SK-N-SH (cell line): ENCODE results near the gene TMEM245. TPM values are rescaled to one million over a fixed set of nuclear protein-coding genes. Genes with fewer than 3 reads are reported as not detected.

Experiments used
- CTCF ChIA-PET: fragments of 300-600, 350-600 bp; formaldehyde crosslinking; extraction: SDS; loops from one replicate; lab custom pipeline; 2021; lab: Yijun Ruan, JAX
- POLR2A ChIA-PET: fragments of 350-600 bp; sonication (Branson Sonifier 250); formaldehyde crosslinking; extraction: SDS; loops from one replicate; lab custom pipeline; 2020; ENCODE audit warnings: antibody characterized with exemption, inconsistent platforms; lab: Yijun Ruan, JAX
- DNase-seq: peaks from one replicate; pipeline ENCODE4 v3.0.0; 2012
- H2AFZ ChIP-seq: fragments of 200-600 bp; sonication (generic); 2 replicates; pipeline ENCODE4 v1.8.1; 2016; ENCODE audit warnings: antibody characterized with exemption, mild to moderate bottlenecking, low read depth
- H3F3A ChIP-seq: fragments of 200-600 bp; sonication (generic); replicated peaks from 2 replicates; pipeline ENCODE3; 2016; ENCODE audit warnings: antibody characterized with exemption, mild to moderate bottlenecking; ENCODE audit not compliant: insufficient read depth
- H3K27ac ChIP-seq, 2 experiments: fragments of 200-500 bp in 1 of 2; fragments of 200-600 bp in 1 of 2; sonication (Bioruptor generic) in 1 of 2; sonication (generic), shearing (Covaris generic) in 1 of 2; 2 replicates each; pipeline versions ENCODE4 v1.5.1 to v1.6.1; 2014 to 2016; ENCODE audit warnings: low read depth in 2 of 2, inconsistent platforms in 1 of 2, low read length in 1 of 2, mild to moderate bottlenecking in 1 of 2, mixed read lengths in 1 of 2
- H3K27me3 ChIP-seq: fragments of 200-600 bp; sonication (generic), shearing (Covaris generic); 2 replicates; pipeline ENCODE4 v1.6.1; 2016; ENCODE audit warnings: mixed run types; ENCODE audit not compliant: insufficient read depth
- H3K36me3 ChIP-seq, 2 experiments: fragments of 200-500 bp in 1 of 2; fragments of 200-600 bp in 1 of 2; sonication (Bioruptor generic) in 1 of 2; sonication (generic) in 1 of 2; replicated peaks in 1 of 2; 2 replicates each; pipeline versions ENCODE3 to v1.5.1; 2014 to 2016; ENCODE audit warnings: low read length in 1 of 2, mild to moderate bottlenecking in 1 of 2; ENCODE audit not compliant: insufficient read depth in 2 of 2, control insufficient read depth in 1 of 2
- H3K4me1 ChIP-seq, 2 experiments: fragments of 200-500 bp in 1 of 2; fragments of 200-600 bp in 1 of 2; sonication (Bioruptor generic) in 1 of 2; sonication (generic), shearing (Covaris generic) in 1 of 2; 2 replicates each; pipeline versions ENCODE4 v1.5.1 to v1.6.1; 2014 to 2016; ENCODE audit warnings: low read depth in 1 of 2, low read length in 1 of 2, mixed run types in 1 of 2; ENCODE audit not compliant: insufficient read depth in 2 of 2, control insufficient read depth in 1 of 2
- H3K4me2 ChIP-seq: fragments of 200-600 bp; sonication (generic), shearing (Covaris generic); 2 replicates; pipeline ENCODE4 v1.6.1; 2017; ENCODE audit warnings: mixed run types
- H3K4me3 ChIP-seq, 2 experiments: fragments of 200-500 bp in 1 of 2; fragments of 200-600 bp in 1 of 2; sonication (Bioruptor generic) in 1 of 2; sonication (generic), shearing (Covaris generic) in 1 of 2; 2 replicates each; pipeline versions ENCODE4 v1.5.1 to v1.8.1; 2014 to 2016; ENCODE audit warnings: low read depth in 2 of 2, inconsistent platforms in 1 of 2, low read length in 1 of 2, mild to moderate bottlenecking in 1 of 2, mixed read lengths in 1 of 2, moderate library complexity in 1 of 2
- H3K79me2 ChIP-seq: fragments of 200-600 bp; sonication (generic); 2 replicates; pipeline ENCODE4 v1.8.1; 2017; ENCODE audit warnings: mild to moderate bottlenecking; ENCODE audit not compliant: insufficient read depth
- H3K9ac ChIP-seq: fragments of 200-600 bp; sonication (generic); 2 replicates; pipeline ENCODE4 v1.6.1; 2017; ENCODE audit warnings: mixed run types
- H3K9me2 ChIP-seq: fragments of 200-600 bp; sonication (generic); 2 replicates; pipeline ENCODE4 v1.6.1; 2017; ENCODE audit warnings: mixed run types
- H3K9me3 ChIP-seq: fragments of 200-600 bp; sonication (generic); 2 replicates; pipeline ENCODE4 v1.6.1; 2017; ENCODE audit warnings: mixed run types, mild to moderate bottlenecking, moderate library complexity
- H4K20me1 ChIP-seq: fragments of 200-600 bp; sonication (generic); 2 replicates; pipeline ENCODE4 v1.6.1; 2017; ENCODE audit warnings: mild to moderate bottlenecking, mixed run types; ENCODE audit not compliant: insufficient read depth
- CTCF ChIP-seq: fragments of 200-600 bp; sonication (generic); IDR thresholded peaks from 2 replicates; pipeline ENCODE4 v1.6.1; 2017; ENCODE audit warnings: antibody characterized with exemption, mild to moderate bottlenecking, moderate library complexity
- ELF1 ChIP-seq: IDR thresholded peaks from 2 replicates; pipeline ENCODE4 v1.4.0; 2012
- FOSL2 ChIP-seq: IDR thresholded peaks from 2 replicates; pipeline ENCODE4 v1.4.0; 2012; ENCODE audit warnings: low read depth, mild to moderate bottlenecking, moderate library complexity, borderline replicate concordance
- FOXJ3 ChIP-seq: sonication (generic); formaldehyde crosslinking; IDR thresholded peaks from 2 replicates; pipeline ENCODE4 v1.5.1; 2020; ENCODE audit warnings: mild to moderate bottlenecking, missing genetic modification reagents
- JUND ChIP-seq: IDR thresholded peaks from 2 replicates; pipeline ENCODE4 v1.4.0; 2012
- NRF1 ChIP-seq: IDR thresholded peaks from 2 replicates; pipeline ENCODE4 v1.6.1; 2012; ENCODE audit warnings: low read depth, mild to moderate bottlenecking, low read length
- RCOR1 ChIP-seq: fragments of 150-350 bp; IDR thresholded peaks from 2 replicates; pipeline ENCODE4 v1.6.1; 2017; ENCODE audit warnings: antibody characterized with exemption, low read length
- TAF1 ChIP-seq: IDR thresholded peaks from 2 replicates; pipeline ENCODE4 v1.6.1; 2012; ENCODE audit warnings: low read depth, mild to moderate bottlenecking, low read length, moderate library complexity, borderline replicate concordance
- YY1 ChIP-seq: IDR thresholded peaks from 2 replicates; pipeline ENCODE4 v1.4.0; 2012; ENCODE audit warnings: low read depth, mild to moderate bottlenecking
- ZBTB33 ChIP-seq: IDR thresholded peaks from 2 replicates; pipeline ENCODE4 v1.4.0; 2012; ENCODE audit warnings: low read depth, borderline replicate concordance
- polyA plus RNA-seq, 3 experiments: library from polyadenylated mRNA; depleted of rRNA; stranded (reverse); fragments of >200 nt; gene quantifications; 2 replicates each; pipeline ENCODE4 v1.2.3, GENCODE V29; 2012
- small RNA-seq, 7 experiments: library from RNA; depleted of rRNA; stranded (forward); fragments of <200 nt; gene quantifications; one replicate each; pipeline ENCODE3, GENCODE V24; 2012
- TF ChIP-seq, protein P1 (sequence below): IDR thresholded peaks from 2 replicates; pipeline ENCODE4 v1.6.1; 2012; ENCODE audit warnings: mild to moderate bottlenecking, low read depth, low read length, moderate library complexity

Gene TMEM245
- polyA plus RNA-seq, 1 of the 3 experiments (the other 2 are of a cell fraction) = 17.5 TPM

DNA sequence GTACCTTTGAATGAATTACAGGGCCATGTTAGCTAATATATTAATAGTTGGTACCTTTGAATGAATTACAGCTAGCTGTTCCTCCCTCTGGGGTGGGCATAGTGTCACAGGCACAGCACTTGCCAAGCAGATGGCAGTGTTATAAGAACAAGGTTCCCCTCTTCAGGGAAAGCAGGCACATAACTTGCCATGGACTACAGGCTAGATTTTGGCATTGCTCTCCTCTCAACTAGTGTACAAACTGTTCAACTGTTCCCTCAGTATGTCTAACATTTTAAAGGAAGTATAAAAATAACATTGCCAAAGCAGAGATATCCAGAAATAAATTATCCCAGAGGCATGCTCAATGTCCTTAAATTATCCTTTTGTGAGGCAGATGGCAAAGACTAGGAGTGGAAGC lies 151.8 kb downstream of the TMEM245 start:
- H3K27ac ChIP-seq = no peak overlapping the region
- no peak overlapping the region for H3K4me2 ChIP-seq
- peaks cover 13% of the 10 kb centered on the region for H3F3A ChIP-seq
- 0 out of 2 replicates have a peak, but pooled peaks cover 5% of the 10 kb centered on the region for H3K79me2 ChIP-seq
- no peak overlapping the region for H2AFZ ChIP-seq
- no peak for DNase-seq
- no peak overlapping the region for H3K4me3 ChIP-seq
- H3K4me1 ChIP-seq = peaks cover 0 to 4% of the 10 kb centered on the region in 2 experiments; a peak in 2 of 4 replicates
- no peaks in the 10 kb centered on the region for H3K9me2 ChIP-seq
- H3K27me3 ChIP-seq = no peaks in the 10 kb centered on the region
- peaks cover 17 to 43% of the 10 kb centered on the region in 2 experiments for H3K36me3 ChIP-seq
- CTCF ChIA-PET = interaction anchor here (0.9 to 2.2 kb wide), 3 partner anchors 13 to 68 kb away, joined by 3 to 8 read pairs (median 3); no protein-coding TSS in a partner anchor
- POLR2A ChIA-PET = no interaction called here
- TF ChIP-seq NRF1 = no peak
- TF ChIP-seq, protein P1, sequence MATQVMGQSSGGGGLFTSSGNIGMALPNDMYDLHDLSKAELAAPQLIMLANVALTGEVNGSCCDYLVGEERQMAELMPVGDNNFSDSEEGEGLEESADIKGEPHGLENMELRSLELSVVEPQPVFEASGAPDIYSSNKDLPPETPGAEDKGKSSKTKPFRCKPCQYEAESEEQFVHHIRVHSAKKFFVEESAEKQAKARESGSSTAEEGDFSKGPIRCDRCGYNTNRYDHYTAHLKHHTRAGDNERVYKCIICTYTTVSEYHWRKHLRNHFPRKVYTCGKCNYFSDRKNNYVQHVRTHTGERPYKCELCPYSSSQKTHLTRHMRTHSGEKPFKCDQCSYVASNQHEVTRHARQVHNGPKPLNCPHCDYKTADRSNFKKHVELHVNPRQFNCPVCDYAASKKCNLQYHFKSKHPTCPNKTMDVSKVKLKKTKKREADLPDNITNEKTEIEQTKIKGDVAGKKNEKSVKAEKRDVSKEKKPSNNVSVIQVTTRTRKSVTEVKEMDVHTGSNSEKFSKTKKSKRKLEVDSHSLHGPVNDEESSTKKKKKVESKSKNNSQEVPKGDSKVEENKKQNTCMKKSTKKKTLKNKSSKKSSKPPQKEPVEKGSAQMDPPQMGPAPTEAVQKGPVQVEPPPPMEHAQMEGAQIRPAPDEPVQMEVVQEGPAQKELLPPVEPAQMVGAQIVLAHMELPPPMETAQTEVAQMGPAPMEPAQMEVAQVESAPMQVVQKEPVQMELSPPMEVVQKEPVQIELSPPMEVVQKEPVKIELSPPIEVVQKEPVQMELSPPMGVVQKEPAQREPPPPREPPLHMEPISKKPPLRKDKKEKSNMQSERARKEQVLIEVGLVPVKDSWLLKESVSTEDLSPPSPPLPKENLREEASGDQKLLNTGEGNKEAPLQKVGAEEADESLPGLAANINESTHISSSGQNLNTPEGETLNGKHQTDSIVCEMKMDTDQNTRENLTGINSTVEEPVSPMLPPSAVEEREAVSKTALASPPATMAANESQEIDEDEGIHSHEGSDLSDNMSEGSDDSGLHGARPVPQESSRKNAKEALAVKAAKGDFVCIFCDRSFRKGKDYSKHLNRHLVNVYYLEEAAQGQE = no peak
- TF ChIP-seq YY1 = no peak
- TF ChIP-seq ZBTB33 = no peak
- TF ChIP-seq FOXJ3 (CRISPR knock-in tag) = no peak
- TF ChIP-seq CTCF = no peak
- TF ChIP-seq RCOR1 = no peak
- TF ChIP-seq JUND = no peak
- no peak for TF ChIP-seq FOSL2
- TF ChIP-seq ELF1 = no peak
- no peak for TF ChIP-seq TAF1
- no peaks in the 10 kb centered on the region for H3K9me3 ChIP-seq
- no peak overlapping the region for H3K9ac ChIP-seq
- H4K20me1 ChIP-seq = no peaks in the 10 kb centered on the region

Small RNAs within 50 kb of the gene (small RNA-seq; reads per million reads assigned to genes)
- gene MIR32 = 0.98 to 70.6 (median 55.6) reads per million in 7 experiments
- 0 reads per million in 7 experiments for gene RF00019

Other genes with a start within 250 kb of the TMEM245 start
- gene ELP1, start 185.8 kb downstream of the TMEM245 start, polyA plus RNA-seq (2012; rRNA removed) = 19.1 and 25.2 TPM in 2 replicates
- gene ABITRAM, start 185.5 kb downstream of the TMEM245 start, polyA plus RNA-seq (2012; rRNA removed) = 13.9 and 18.2 TPM in 2 replicates
- gene CTNNAL1, start 106.4 kb downstream of the TMEM245 start, polyA plus RNA-seq (2012; rRNA removed) = 32.8 and 45.0 TPM in 2 replicates
- 3.7 and 5.2 TPM in 2 replicates for gene FRRS1L, start 47.3 kb upstream of the TMEM245 start, polyA plus RNA-seq (2012; rRNA removed)
- gene EPB41L4B, start 201.1 kb upstream of the TMEM245 start, polyA plus RNA-seq (2012; rRNA removed) = 0.59 and 0.84 TPM in 2 replicates